Suprapubic skin (tissue), 3 donors: Measurements from ENCODE around the gene IRF4.

Experiments
- POLR2A ChIP-seq, 2 donors: fragments of 450-650 bp; IDR thresholded peaks; one replicate each; pipeline ENCODE4 v1.6.1; 2017; ENCODE audit warnings: antibody characterized with exemption in 2 of 2, mild to moderate bottlenecking in 2 of 2, moderate library complexity in 2 of 2
- TF ChIP-seq, protein P1 (sequence below), 2 donors: fragments of 200-600 bp in 1 of 2; fragments of 450-650 bp in 1 of 2; sonication (generic) in 1 of 2; IDR thresholded peaks; one replicate each; pipeline ENCODE4 v1.5.1; 2016 to 2019; ENCODE audit warnings: antibody characterized with exemption in 2 of 2, mild to moderate bottlenecking in 1 of 2, moderate library complexity in 1 of 2

DNA sequence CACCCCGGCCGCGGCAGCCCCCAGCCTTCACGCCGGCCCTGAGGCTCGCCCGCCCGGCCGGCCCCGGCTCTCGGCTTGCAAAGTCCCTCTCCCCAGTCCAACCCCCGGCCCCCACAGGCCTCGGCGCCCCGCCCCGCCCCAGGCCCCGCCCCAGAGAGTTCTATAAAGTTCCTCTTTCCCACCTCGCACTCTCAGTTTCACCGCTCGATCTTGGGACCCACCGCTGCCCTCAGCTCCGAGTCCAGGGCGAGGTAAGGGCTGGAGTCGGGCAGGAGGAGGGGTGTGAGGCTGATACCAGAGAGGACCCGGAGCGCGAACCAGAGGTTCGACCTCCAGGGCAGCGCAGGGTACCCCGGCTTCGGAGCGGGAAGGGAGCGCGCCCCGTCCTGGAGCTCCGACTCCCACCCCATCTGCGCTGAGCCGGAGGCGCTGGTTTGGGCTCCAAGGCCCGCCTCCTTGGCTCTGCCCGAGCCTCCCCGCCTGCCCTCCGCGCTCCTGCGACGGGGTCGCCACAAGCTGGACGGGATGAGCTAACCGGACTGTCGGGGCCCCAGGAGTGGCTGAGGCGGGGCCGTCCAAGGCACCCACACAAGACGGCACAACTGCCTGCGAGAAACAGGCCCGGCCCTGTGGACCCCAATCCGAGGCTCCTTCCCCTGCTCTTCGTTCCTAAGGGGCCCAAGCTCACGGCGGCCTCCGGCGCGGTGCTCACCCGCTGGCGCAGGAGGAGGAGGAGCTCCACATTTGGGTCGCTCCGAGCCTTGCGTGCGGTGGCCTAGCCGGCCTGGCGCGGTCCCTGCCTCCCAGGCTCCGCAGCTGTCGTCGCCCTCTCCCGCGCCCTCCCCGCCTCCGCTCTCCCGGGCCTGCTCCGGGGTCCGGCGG lies at the start of gene IRF4:
- no peak for TF ChIP-seq POLR2A (IDR thresholded peaks at IDR 0.05)
- TF ChIP-seq, protein P1, sequence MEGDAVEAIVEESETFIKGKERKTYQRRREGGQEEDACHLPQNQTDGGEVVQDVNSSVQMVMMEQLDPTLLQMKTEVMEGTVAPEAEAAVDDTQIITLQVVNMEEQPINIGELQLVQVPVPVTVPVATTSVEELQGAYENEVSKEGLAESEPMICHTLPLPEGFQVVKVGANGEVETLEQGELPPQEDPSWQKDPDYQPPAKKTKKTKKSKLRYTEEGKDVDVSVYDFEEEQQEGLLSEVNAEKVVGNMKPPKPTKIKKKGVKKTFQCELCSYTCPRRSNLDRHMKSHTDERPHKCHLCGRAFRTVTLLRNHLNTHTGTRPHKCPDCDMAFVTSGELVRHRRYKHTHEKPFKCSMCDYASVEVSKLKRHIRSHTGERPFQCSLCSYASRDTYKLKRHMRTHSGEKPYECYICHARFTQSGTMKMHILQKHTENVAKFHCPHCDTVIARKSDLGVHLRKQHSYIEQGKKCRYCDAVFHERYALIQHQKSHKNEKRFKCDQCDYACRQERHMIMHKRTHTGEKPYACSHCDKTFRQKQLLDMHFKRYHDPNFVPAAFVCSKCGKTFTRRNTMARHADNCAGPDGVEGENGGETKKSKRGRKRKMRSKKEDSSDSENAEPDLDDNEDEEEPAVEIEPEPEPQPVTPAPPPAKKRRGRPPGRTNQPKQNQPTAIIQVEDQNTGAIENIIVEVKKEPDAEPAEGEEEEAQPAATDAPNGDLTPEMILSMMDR (IDR thresholded peaks at IDR 0.05): no peak
